Muscle layer of duodenum (tissue), 2 donors: ENCODE measurements around the gene PPEF1.
A peak's percentile ranks its signal among the peaks of the same experiment; 100 is the strongest.

Experiments
- H3K27ac ChIP-seq: one replicate; pipeline ENCODE4 v1.7.0; 2013; ENCODE audit warnings: mild to moderate bottlenecking, low read length
- H3K27me3 ChIP-seq: one replicate; pipeline ENCODE4 v1.7.0; 2013; ENCODE audit warnings: low read depth, mild to moderate bottlenecking, control low read depth, low read length
- H3K36me3 ChIP-seq, 2 donors: one replicate each; pipeline ENCODE4 v1.7.0; 2013; ENCODE audit warnings: low read length in 2 of 2, control low read depth in 1 of 2, mild to moderate bottlenecking in 1 of 2; ENCODE audit not compliant: insufficient read depth in 2 of 2, control insufficient read depth in 1 of 2
- H3K4me1 ChIP-seq, 2 donors: one replicate each; pipeline ENCODE4 v1.7.0; 2013; ENCODE audit warnings: low read length in 2 of 2, mild to moderate bottlenecking in 2 of 2, control low read depth in 1 of 2, moderate library complexity in 1 of 2; ENCODE audit not compliant: insufficient read depth in 2 of 2, control insufficient read depth in 1 of 2
- H3K4me3 ChIP-seq, 2 donors: one replicate each; pipeline ENCODE4 v1.7.0; 2013; ENCODE audit warnings: low read length in 2 of 2, low read depth in 1 of 2, mild to moderate bottlenecking in 1 of 2
- H3K9me3 ChIP-seq, 2 donors: one replicate each; pipeline ENCODE4 v1.7.0; 2013; ENCODE audit warnings: low read length in 2 of 2, control low read depth in 1 of 2, mild to moderate bottlenecking in 1 of 2; ENCODE audit not compliant: control insufficient read depth in 1 of 2
- donor health status: healthy.

PPEF1 gene, protein sequence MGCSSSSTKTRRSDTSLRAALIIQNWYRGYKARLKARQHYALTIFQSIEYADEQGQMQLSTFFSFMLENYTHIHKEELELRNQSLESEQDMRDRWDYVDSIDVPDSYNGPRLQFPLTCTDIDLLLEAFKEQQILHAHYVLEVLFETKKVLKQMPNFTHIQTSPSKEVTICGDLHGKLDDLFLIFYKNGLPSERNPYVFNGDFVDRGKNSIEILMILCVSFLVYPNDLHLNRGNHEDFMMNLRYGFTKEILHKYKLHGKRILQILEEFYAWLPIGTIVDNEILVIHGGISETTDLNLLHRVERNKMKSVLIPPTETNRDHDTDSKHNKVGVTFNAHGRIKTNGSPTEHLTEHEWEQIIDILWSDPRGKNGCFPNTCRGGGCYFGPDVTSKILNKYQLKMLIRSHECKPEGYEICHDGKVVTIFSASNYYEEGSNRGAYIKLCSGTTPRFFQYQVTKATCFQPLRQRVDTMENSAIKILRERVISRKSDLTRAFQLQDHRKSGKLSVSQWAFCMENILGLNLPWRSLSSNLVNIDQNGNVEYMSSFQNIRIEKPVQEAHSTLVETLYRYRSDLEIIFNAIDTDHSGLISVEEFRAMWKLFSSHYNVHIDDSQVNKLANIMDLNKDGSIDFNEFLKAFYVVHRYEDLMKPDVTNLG

DNA sequence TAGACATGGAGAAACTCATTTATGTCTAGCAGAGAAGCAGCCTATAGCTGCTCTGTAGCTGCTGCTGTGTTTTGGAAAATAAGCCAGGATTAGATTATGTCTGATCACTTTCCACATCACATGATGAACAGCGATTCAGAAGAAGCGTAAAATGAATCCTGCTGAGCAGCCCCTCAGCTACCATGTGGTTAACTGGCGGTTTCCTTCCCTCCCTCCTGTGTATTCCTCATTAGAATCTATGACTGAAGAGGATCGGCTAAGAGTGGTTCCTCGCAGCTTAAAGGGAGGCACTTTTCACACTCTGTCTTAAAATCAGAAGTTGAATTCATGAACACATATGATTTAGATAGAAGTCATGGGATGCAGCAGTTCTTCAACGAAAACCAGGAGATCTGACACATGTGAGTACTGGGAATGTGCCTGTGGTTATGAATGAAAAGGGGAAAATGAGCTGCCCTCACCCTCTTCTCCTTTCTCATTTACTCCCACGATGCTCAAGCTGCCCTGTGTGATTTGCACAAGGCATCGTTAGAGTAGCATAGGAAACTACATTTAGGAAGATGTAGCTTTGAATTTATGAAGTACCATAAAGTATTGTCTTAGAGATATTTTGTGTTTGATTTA is at the start of gene PPEF1:
Gene PPEF1 (plus strand): TSS at position 220 of the 624 bp plus-strand sequence. CDS start 136 bp downstream, at position 356.
- H3K36me3 ChIP-seq, result no peaks in the 10 kb centered on the region

DNA sequence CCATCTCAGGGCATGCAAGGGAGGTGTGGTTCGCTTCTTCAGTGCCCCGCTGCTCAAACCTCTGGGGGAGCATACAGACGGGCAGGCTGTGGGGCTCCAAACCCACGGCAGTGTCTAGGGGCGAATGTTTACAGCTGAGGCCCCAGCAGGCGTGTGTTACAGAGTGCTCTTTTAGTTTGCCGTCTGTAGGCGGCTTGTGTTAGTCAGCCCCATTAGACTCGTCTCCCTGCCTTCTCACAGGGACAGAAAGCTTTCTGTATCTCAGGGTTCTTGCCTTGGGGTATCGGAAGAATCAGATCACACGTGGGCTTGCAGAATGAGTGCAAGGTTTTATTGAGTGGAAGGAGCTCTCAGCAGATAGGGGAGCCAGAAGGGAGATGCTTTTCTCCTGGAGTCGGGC is 46.2 kb upstream of the PPEF1 start:
- Histone ChIP-seq H3K36me3 (no peaks in the 10 kb centered on the region), H3K4me1 (no peaks in the 10 kb centered on the region), H3K9me3 (no peaks in the 10 kb centered on the region), H3K4me3 (no peak overlapping the region), H3K27me3 (no peaks in the 10 kb centered on the region), H3K27ac (no peak overlapping the region)

More for the DNA sequence above, at the start of gene PPEF1:
- Histone ChIP-seq H3K9me3 (no peaks in the 10 kb centered on the region), H3K27ac (no peak within 1 kb of the TSS), H3K27me3 (no peaks in the 10 kb centered on the region), H3K4me3 (no peak within 1 kb of the TSS), H3K4me1 (no peaks in the 10 kb centered on the region)

GRCh38 chrX:18664947-18665346 is 42.5 kb upstream of the PPEF1 start:
- no peak overlapping the region for H3K27ac ChIP-seq

DNA sequence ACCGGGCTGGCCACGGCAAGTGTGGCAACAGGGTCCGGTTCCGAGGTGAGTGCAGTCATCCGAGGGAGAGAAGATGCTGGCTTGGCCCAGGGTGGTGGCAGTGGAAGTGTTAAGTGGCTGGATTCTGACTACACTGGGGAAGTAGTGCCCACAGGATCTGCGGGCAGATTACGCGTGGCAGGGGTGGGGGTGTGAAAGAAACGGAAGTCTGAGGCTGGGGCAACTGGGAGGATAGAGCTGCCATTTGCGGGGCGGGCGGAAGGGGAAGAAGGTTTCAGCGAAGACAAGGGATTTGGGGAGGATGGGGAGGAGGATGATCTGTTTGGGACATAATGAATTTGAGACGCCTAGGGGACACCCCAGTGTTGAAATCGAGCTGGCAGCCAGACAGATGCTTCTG is 40.8 kb upstream of the PPEF1 start:
- Histone ChIP-seq H3K27ac (no peak overlapping the region), H3K4me3 (no peak overlapping the region), H3K36me3 (no peaks in the 10 kb centered on the region), H3K4me1 (no peaks in the 10 kb centered on the region), H3K9me3 (no peaks in the 10 kb centered on the region), H3K27me3 (no peaks in the 10 kb centered on the region)

More at GRCh38 chrX:18664947-18665346, 42.5 kb upstream of the PPEF1 start:
- Histone ChIP-seq H3K9me3 (no peaks in the 10 kb centered on the region), H3K27me3 (no peaks in the 10 kb centered on the region), H3K36me3 (no peaks in the 10 kb centered on the region), H3K4me1 (no peaks in the 10 kb centered on the region), H3K4me3 (no peak overlapping the region)

GRCh38 chrX:18668071-18668835 is 39.2 kb upstream of the PPEF1 start:
- H3K36me3 ChIP-seq, result no peaks in the 10 kb centered on the region
- no peak overlapping the region for H3K27ac ChIP-seq
- no peak overlapping the region for H3K4me3 ChIP-seq

GRCh38 chrX:18672008-18672407 is 35.4 kb upstream of the PPEF1 start, which contains the start of gene RS1:
RS1 (minus strand) TSS chrX:18672108; CDS start chrX:18672068, 40 bp downstream.
- Histone ChIP-seq H3K27ac (no peak within 1 kb of the TSS), H3K27me3 (no peaks in the 10 kb centered on the region), H3K36me3 (no peaks in the 10 kb centered on the region), H3K4me1 (no peaks in the 10 kb centered on the region), H3K4me3 (no peak within 1 kb of the TSS), H3K9me3 (no peaks in the 10 kb centered on the region)

More at GRCh38 chrX:18668071-18668835, 39.2 kb upstream of the PPEF1 start:
- no peaks in the 10 kb centered on the region for H3K9me3 ChIP-seq
- H3K4me1 ChIP-seq, result no peaks in the 10 kb centered on the region
- no peaks in the 10 kb centered on the region for H3K27me3 ChIP-seq

DNA sequence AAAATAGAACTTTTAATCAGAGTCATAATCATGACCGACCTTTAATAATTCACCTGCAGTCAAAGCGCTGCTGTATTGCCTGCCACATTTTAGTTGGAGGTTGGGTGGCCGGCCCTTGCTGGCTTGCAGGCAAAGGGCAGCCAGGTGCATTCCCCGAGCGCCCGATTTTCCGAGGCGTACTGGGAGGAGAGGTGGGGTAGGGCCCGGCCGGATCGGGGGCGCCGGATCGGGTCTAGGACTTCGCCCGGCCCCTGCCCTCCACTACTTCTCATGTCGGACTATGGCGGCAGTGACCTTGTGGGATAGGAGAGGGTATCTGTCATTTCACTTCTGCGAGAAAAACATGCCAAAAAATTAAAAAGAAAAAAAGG is 33.0 kb upstream of the PPEF1 start:
- Histone ChIP-seq H3K27ac (peak overlapping the region; percentile 45), H3K27me3 (no peaks in the 10 kb centered on the region), H3K9me3 (no peaks in the 10 kb centered on the region), H3K4me3 (peak overlapping the region; percentile 59 to 70), H3K4me1 (no peaks in the 10 kb centered on the region), H3K36me3 (no peaks in the 10 kb centered on the region)

DNA sequence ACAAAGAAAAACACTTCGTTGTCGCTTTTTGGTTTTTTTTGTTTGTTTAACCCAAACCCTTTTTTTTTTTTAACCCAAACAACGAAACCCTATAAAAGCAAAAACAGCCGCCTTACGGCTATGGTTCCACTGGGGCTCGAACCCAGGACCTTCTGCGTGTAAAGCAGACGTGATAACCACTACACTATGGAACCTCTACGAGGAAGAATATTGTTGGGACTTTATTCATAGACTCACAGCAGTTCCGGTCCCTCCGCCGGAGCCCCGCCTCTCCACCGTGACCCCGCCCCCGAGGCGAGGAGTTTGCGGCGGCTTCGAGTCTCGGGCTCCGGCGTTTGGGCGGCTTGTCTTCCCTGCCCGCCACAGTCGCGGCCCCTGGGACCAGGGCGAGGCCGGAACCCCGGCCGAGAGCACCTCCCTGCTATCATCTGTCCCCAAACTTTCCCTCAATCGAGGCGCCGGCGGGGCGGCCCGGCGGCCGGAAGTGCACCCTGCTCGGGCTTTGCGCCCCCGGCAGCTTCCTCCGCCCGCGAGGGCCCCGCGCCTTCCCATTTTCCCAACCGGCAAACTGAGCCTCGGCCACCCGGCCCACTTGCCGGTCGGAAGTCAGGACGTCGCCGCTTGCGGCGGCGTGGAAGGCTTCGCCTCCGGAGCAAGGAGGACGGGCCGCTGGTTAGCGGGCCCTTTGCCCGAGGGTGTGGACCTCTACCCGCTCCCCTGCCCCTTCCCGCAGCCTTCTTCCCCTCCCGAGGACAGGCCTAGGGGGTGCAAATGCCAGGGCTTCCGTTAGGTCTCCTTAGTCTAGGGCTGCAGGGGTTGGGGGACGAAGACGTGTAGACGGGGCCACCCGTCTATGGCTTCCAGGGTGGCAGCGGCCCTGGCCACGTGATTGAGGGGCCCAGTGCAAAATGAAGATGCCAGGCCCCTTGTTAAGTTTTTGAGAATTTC is 32.4 kb upstream of the PPEF1 start:
- H3K36me3 ChIP-seq, result no peaks in the 10 kb centered on the region
- no peaks in the 10 kb centered on the region for H3K9me3 ChIP-seq
- no peaks in the 10 kb centered on the region for H3K4me1 ChIP-seq
- peak overlapping the region; percentile 45 for H3K27ac ChIP-seq
- peak overlapping the region; percentile 59 to 70 for H3K4me3 ChIP-seq
- H3K27me3 ChIP-seq, result no peaks in the 10 kb centered on the region

GRCh38 chrX:18676050-18676449 is 31.4 kb upstream of the PPEF1 start:
- Histone ChIP-seq H3K27me3 (no peaks in the 10 kb centered on the region), H3K36me3 (no peaks in the 10 kb centered on the region), H3K4me1 (no peaks in the 10 kb centered on the region), H3K9me3 (no peaks in the 10 kb centered on the region), H3K27ac (no peak overlapping the region), H3K4me3 (no peak overlapping the region)

GRCh38 chrX:18676470-18676869 is 31.0 kb upstream of the PPEF1 start:
- Histone ChIP-seq H3K9me3 (no peaks in the 10 kb centered on the region), H3K4me3 (no peak overlapping the region), H3K4me1 (no peaks in the 10 kb centered on the region)

More at GRCh38 chrX:18676470-18676869, 31.0 kb upstream of the PPEF1 start:
- Histone ChIP-seq H3K36me3 (no peaks in the 10 kb centered on the region), H3K27ac (no peak overlapping the region), H3K27me3 (no peaks in the 10 kb centered on the region)
